Esophagus squamous epithelium (tissue), 4 donors: Measurements from ENCODE around the gene FOSL2.

Experiments used
- POLR2A ChIP-seq, 4 donors: fragments of 450-650 bp; IDR thresholded peaks; one replicate each; pipeline ENCODE4 v1.6.1; 2017; ENCODE audit warnings: antibody characterized with exemption in 4 of 4, mild to moderate bottlenecking in 4 of 4, moderate library complexity in 3 of 4
- TF ChIP-seq, protein P1 (sequence below), 6 experiments: fragments of 450-650 bp in 4 of 6; fragments of 200-600 bp in 2 of 6; sonication (generic) in 2 of 6; IDR thresholded peaks; one replicate each; pipeline ENCODE4 v1.5.1; 2016 to 2019; ENCODE audit warnings: antibody characterized with exemption in 6 of 6, mild to moderate bottlenecking in 4 of 6, moderate library complexity in 4 of 6

- peak in 2 of 4 donors; percentile 68 to 80 for TF ChIP-seq POLR2A (IDR thresholded peaks at IDR 0.05)
- TF ChIP-seq, protein P1, sequence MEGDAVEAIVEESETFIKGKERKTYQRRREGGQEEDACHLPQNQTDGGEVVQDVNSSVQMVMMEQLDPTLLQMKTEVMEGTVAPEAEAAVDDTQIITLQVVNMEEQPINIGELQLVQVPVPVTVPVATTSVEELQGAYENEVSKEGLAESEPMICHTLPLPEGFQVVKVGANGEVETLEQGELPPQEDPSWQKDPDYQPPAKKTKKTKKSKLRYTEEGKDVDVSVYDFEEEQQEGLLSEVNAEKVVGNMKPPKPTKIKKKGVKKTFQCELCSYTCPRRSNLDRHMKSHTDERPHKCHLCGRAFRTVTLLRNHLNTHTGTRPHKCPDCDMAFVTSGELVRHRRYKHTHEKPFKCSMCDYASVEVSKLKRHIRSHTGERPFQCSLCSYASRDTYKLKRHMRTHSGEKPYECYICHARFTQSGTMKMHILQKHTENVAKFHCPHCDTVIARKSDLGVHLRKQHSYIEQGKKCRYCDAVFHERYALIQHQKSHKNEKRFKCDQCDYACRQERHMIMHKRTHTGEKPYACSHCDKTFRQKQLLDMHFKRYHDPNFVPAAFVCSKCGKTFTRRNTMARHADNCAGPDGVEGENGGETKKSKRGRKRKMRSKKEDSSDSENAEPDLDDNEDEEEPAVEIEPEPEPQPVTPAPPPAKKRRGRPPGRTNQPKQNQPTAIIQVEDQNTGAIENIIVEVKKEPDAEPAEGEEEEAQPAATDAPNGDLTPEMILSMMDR (IDR thresholded peaks at IDR 0.05), result no peak
Measured at GRCh38 chr2:28395334-28396061, 2.8 kb downstream of the FOSL2 start.
